HS-27A (cell line): Measurements from ENCODE around the gene DPF3.
A peak's percentile ranks its signal among the peaks of the same experiment; 100 is the strongest.
"Not testable (repeated sequence)": the region's sequence is repeated elsewhere in the genome, so short reads cannot be mapped to it uniquely, and the experiment has no call there.

Source experiments
- DNase-seq: peaks from one replicate; pipeline ENCODE4 v3.0.0-alpha.2; 2012; ENCODE audit warnings: low read depth, missing footprints

The DPF3 gene

GRCh38 chr14:72774141-72774540, 119.8 kb downstream of the DPF3 start:
- DNase-seq: no peak

- DNase-seq: no peak
These were observed 122.3 kb downstream of the DPF3 start for GRCh38 chr14:72771561-72771960.

- DNase-seq: no peak
These were observed 127.6 kb downstream of the DPF3 start for GRCh38 chr14:72766296-72766695.

- DNase-seq: no peak
These were observed 130.0 kb downstream of the DPF3 start for GRCh38 chr14:72763892-72764291.

GRCh38 chr14:72759670-72760069, 134.2 kb downstream of the DPF3 start:
- no peak for DNase-seq

GRCh38 chr14:72758993-72759392, 134.9 kb downstream of the DPF3 start:
- DNase-seq: no peak

GRCh38 chr14:72758420-72758819, 135.5 kb downstream of the DPF3 start:
- DNase-seq: no peak

- no peak for DNase-seq
These were observed 136.9 kb downstream of the DPF3 start for GRCh38 chr14:72756967-72757366.

- DNase-seq: no peak
These were observed 138.1 kb downstream of the DPF3 start for GRCh38 chr14:72755766-72756165.

- no peak for DNase-seq
These were observed 139.0 kb downstream of the DPF3 start for GRCh38 chr14:72754949-72755348.

- no peak for DNase-seq
These were observed 140.0 kb downstream of the DPF3 start for GRCh38 chr14:72753879-72754400.

- no peak for DNase-seq
These were observed 140.7 kb downstream of the DPF3 start for GRCh38 chr14:72753044-72753710.

- DNase-seq: no peak
These were observed 141.9 kb downstream of the DPF3 start for GRCh38 chr14:72752034-72752412.

GRCh38 chr14:72751276-72752033, 142.4 kb downstream of the DPF3 start:
- no peak for DNase-seq

GRCh38 chr14:72748921-72749320, 145.0 kb downstream of the DPF3 start:
- DNase-seq: not testable (repeated sequence)

- no peak for DNase-seq
These were observed 146.2 kb downstream of the DPF3 start for GRCh38 chr14:72747652-72748051.

GRCh38 chr14:72745991-72746980, 147.6 kb downstream of the DPF3 start:
- DNase-seq: peak; percentile 90

GRCh38 chr14:72745546-72745945, 148.4 kb downstream of the DPF3 start:
- peak; percentile 93 for DNase-seq

GRCh38 chr14:72744416-72745120, 149.3 kb downstream of the DPF3 start:
- no peak for DNase-seq

GRCh38 chr14:72743626-72744025, 150.3 kb downstream of the DPF3 start:
- no peak for DNase-seq

- no peak for DNase-seq
These were observed 151.1 kb downstream of the DPF3 start for GRCh38 chr14:72742838-72743195.
